ENCODE data around the gene FAM53A.

The FAM53A gene

GRCh38 chr4:1656132-1656531 lies 28.0 kb downstream of the FAM53A start:
- no peak for DNase-seq (ENCODE audit: extremely low read depth, low read depth)
- no peak for TF ChIP-seq CTCF (IDR thresholded peaks at IDR 0.05; ENCODE audit: low read depth, low read length)

DNA sequence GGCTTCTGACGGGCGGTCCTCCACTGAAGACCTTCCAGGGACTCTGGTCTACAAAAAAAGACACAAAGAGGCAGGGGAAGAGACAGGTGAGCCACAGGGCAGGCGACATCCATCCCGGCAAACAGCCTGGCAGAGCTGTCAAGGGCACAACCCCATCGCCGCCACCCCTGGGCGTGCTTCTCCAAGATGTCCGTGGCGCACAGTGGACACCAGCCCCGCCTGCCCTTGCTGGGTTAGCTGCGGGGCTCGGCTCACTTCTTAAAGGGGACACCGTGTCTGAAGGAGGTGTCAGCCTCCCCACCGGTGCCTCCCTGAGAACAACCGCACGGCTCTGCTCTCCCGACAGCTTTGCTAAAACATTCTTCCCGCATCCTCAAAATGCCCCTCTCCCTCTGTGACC lies 28.4 kb downstream of the FAM53A start:
- DNase-seq (ENCODE audit: extremely low read depth, low read depth): no peak
- no peak for TF ChIP-seq CTCF (IDR thresholded peaks at IDR 0.05; ENCODE audit: low read depth, low read length)

DNA sequence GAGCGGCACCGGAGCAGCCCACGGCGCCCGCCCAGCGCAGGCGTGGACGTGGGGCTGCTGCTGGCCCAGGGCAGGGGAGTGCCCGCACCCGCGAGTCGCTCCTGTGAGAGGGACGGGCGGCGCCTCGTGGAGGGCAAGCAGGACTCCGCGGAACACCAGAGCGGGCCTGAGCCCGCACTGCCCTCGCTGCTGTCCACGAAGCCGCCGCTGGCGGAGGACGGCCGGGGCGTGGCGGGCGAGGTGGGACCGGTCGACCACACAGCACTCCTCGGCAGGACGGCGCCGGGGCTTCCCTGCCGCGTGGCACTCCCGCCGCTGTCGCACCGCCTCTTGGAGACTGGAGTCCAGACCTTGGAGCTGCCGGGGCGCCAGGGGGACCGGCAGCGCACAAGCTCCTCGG lies 29.0 kb downstream of the FAM53A start:
- TF ChIP-seq CTCF (IDR thresholded peaks at IDR 0.05; ENCODE audit: low read depth, low read length): no peak
- no peak for DNase-seq (ENCODE audit: extremely low read depth, low read depth)

DNA sequence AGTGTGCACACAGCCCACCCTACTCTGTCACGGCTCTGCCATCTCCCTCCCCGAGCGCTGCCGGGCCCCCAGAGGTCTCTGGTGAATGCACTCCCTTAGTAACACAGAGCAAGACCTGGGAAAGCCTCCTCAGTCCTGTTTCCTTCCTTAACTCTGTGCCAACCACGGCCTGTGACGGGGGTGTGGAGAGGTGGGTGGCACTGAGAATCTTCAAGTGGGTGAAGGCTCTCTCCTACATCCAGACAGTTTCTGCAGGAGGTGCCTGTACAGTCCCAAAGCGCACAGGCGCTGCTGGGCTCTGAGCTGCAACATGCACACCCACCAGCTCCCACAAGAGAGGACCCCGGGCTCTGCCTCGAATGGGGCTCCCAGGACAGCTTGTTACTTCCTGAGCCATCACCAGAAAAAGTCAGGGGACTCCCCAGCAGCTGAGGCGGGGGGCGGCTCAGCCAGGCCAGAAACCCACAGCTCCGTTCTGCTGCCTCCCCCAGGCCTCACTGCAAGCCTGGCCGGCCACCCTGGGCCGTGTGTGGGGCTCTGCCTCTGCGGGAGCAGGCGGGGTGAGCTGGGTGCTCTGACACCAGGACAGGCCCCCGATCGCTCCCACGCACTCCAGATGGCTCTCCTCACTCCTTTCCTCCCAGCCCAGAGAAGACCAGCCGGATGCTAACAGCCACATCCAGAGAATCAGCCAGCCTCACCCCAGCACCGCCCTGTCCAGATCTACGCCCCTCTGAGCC lies 29.7 kb downstream of the FAM53A start:
- TF ChIP-seq CTCF (IDR thresholded peaks at IDR 0.05; ENCODE audit: low read depth, low read length): no peak
- DNase-seq (ENCODE audit: extremely low read depth, low read depth): no peak

DNA sequence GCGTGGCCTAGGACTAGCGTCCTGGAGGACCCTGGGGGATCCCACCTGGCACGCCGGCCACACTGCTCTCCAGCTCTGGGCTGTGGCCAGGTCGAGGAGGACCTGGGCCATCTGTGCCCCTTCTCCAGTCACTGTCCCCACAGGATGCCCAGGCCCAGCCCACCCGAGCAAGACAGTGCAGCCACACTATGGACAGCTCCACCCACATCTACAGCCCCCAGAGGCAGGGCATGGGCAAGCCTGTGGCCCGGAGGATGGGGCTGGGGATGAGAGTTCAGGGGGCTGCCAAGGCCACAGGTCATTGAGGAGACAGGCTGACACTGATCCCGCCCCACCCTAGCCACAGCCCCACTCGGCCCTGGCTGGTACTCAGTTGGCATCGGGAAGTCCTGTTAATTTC lies 30.3 kb downstream of the FAM53A start:
- no peak for DNase-seq (ENCODE audit: extremely low read depth, low read depth)
- no peak for TF ChIP-seq CTCF (IDR thresholded peaks at IDR 0.05; ENCODE audit: low read depth, low read length)

GRCh38 chr4:1652088-1652487 lies 32.0 kb downstream of the FAM53A start:
- DNase-seq (ENCODE audit: extremely low read depth, low read depth): no peak
- TF ChIP-seq CTCF (IDR thresholded peaks at IDR 0.05; ENCODE audit: low read depth, low read length): no peak

GRCh38 chr4:1651609-1652008 lies 32.5 kb downstream of the FAM53A start:
- no peak for DNase-seq (ENCODE audit: extremely low read depth, low read depth)
- no peak for TF ChIP-seq CTCF (IDR thresholded peaks at IDR 0.05; ENCODE audit: low read depth, low read length)
